Panc1 (cell line): ENCODE results near the gene SEBOX.

ENCODE experiments used
- CTCF ChIP-seq: fragments of 450-650 bp; IDR thresholded peaks from 2 replicates; pipeline ENCODE4 v1.5.1; 2017; ENCODE audit warnings: mild to moderate bottlenecking
- SIN3A ChIP-seq: IDR thresholded peaks from 2 replicates; pipeline ENCODE4 v1.6.1; 2012; ENCODE audit warnings: low read depth, mild to moderate bottlenecking, low read length, moderate library complexity, borderline replicate concordance; ENCODE audit not compliant: insufficient read depth

GRCh38 chr17:28395968-28396367 lies 31.0 kb upstream of the SEBOX start:
- no peak for TF ChIP-seq CTCF
- TF ChIP-seq SIN3A, result no peak
